Right cardiac atrium (tissue), 5 donors: ENCODE data around the gene TRIM69. TPM values are rescaled to one million over a fixed set of nuclear protein-coding genes. Genes with fewer than 3 reads are reported as not detected.

Source experiments
- ATAC-seq, 2 donors: fragments of 200-7000 bp; cut with Tn5 transposase; one replicate each; pipeline versions ENCODE4 v1.8.0 to v1.9.1; 2020; ENCODE audit warnings: moderate library complexity in 2 of 2, mild to moderate bottlenecking in 1 of 2
- DNase-seq, 3 donors: peaks; one replicate each; pipeline ENCODE4 v3.0.0-alpha.2; 2020
- H3K27ac ChIP-seq: one replicate; pipeline ENCODE4 v1.5.1; 2013; ENCODE audit warnings: mild to moderate bottlenecking, low read length, control low read depth, moderate library complexity
- H3K27me3 ChIP-seq: one replicate; pipeline ENCODE4 v1.6.1; 2013; ENCODE audit not compliant: control insufficient read depth, insufficient read depth
- H3K4me1 ChIP-seq: one replicate; pipeline ENCODE4 v1.6.1; 2013; ENCODE audit warnings: low read length; ENCODE audit not compliant: control insufficient read depth, insufficient read depth
- H3K4me3 ChIP-seq: one replicate; pipeline ENCODE4 v1.5.1; 2013; ENCODE audit warnings: low read length, control low read depth
- H3K9me3 ChIP-seq: one replicate; pipeline ENCODE4 v1.6.1; 2013; ENCODE audit warnings: low read length; ENCODE audit not compliant: control insufficient read depth
- WGBS: extraction: QIAGEN DNeasy Blood & Tissue Kit; methylation state at CpG from one replicate; pipeline ENCODE4 v1.1.7; 2013; 5-methylcytosine and 5-hydroxymethylcytosine counted together
- intact Hi-C, 4 donors: fragments of 100-400 bp; cut with DNase I; formaldehyde crosslinking; loops; one replicate each; pipeline versions ENCODE4 v1.11.0 to v1.14.0; 2022 to 2023
- polyA plus RNA-seq: library from polyadenylated mRNA; stranded (reverse); fragments of 200-250 nt; gene quantifications from one replicate; pipeline ENCODE4 v1.2.3, GENCODE V29; 2013
- total RNA-seq, 4 donors: library from RNA; stranded (reverse); fragmentation: NEBNext Ultra II Directional; extraction: Animal tissue kit (Norgen Biotek cat#: 25700); gene quantifications; one replicate each; pipeline ENCODE4 v1.2.1, GENCODE V29; 2021
- donor health status: healthy with polysubstance abuse.
- donor health status: DM: no; HTN: yes; CAD: no.
- donor health status: DM: no; HTN: no; CAD: no.
- donor health status: DM: no; HTN: yes; CAD: no; lungs with severe emphysema.
- donor health status: DM: yes; HTN: yes; CAD: no.

The TRIM69 gene
- total and polyA plus RNA-seq, 5 donors = 46.1 to 81.4 (median 65.0) TPM

- no peak overlapping the region for H3K4me3 ChIP-seq
- no peak for ATAC-seq
- H3K27ac ChIP-seq = no peak overlapping the region
- no peak for DNase-seq
- no peaks in the 10 kb centered on the region for H3K4me1 ChIP-seq
- WGBS = 68% methylated on average over 8 of the region's 8 CpGs
- no peaks in the 10 kb centered on the region for H3K9me3 ChIP-seq
- intact Hi-C loops = no loop called here
- no peaks in the 10 kb centered on the region for H3K27me3 ChIP-seq
These were observed 52.4 kb downstream of the TRIM69 start for GRCh38 chr15:44788748-44789147.

- H3K27me3 ChIP-seq = no peaks in the 10 kb centered on the region
- intact Hi-C loops = no loop called here
- H3K27ac ChIP-seq = no peak overlapping the region
- H3K4me3 ChIP-seq = no peak overlapping the region
- DNase-seq = no peak
- ATAC-seq = peak in 1 of 2 donors; percentile 60
- H3K9me3 ChIP-seq = no peaks in the 10 kb centered on the region
- H3K4me1 ChIP-seq = no peaks in the 10 kb centered on the region
- 52% methylated on average over 2 of the region's 2 CpGs for WGBS
These were observed 53.9 kb downstream of the TRIM69 start for GRCh38 chr15:44790215-44790614.

- intact Hi-C loops = no loop called here
- no peak for ATAC-seq
- 95% methylated on average over 3 of the region's 3 CpGs for WGBS
These were observed 54.3 kb downstream of the TRIM69 start for GRCh38 chr15:44790656-44791055.

GRCh38 chr15:44792715-44793114 lies 56.4 kb downstream of the TRIM69 start:
- Histone ChIP-seq H3K27me3 (no peaks in the 10 kb centered on the region), H3K4me3 (no peak overlapping the region), H3K9me3 (no peaks in the 10 kb centered on the region), H3K4me1 (no peaks in the 10 kb centered on the region), H3K27ac (no peak overlapping the region)
- WGBS = 34% methylated on average over 1 of the region's 1 CpG
- DNase-seq (no peak), ATAC-seq (no peak)
- intact Hi-C loops = no loop called here

More at GRCh38 chr15:44790656-44791055, 54.3 kb downstream of the TRIM69 start:
- Histone ChIP-seq H3K4me3 (no peak overlapping the region), H3K27me3 (no peaks in the 10 kb centered on the region), H3K27ac (no peak overlapping the region), H3K9me3 (no peaks in the 10 kb centered on the region), H3K4me1 (no peaks in the 10 kb centered on the region)
- DNase-seq = no peak

GRCh38 chr15:44794072-44794471 lies 57.7 kb downstream of the TRIM69 start:
- no peaks in the 10 kb centered on the region for H3K9me3 ChIP-seq
- no peak for ATAC-seq
- H3K27ac ChIP-seq = no peak overlapping the region
- no peak for DNase-seq
- H3K27me3 ChIP-seq = no peaks in the 10 kb centered on the region
- no peak overlapping the region for H3K4me3 ChIP-seq
- 43% methylated on average over 1 of the region's 1 CpG for WGBS
- H3K4me1 ChIP-seq = no peaks in the 10 kb centered on the region
- intact Hi-C loops = no loop called here

- Histone ChIP-seq H3K9me3 (no peaks in the 10 kb centered on the region), H3K4me3 (no peak overlapping the region), H3K27ac (no peak overlapping the region), H3K27me3 (no peaks in the 10 kb centered on the region), H3K4me1 (no peaks in the 10 kb centered on the region)
- DNase-seq (no peak), ATAC-seq (no peak)
- WGBS = 76% methylated on average over 1 of the region's 1 CpG
- intact Hi-C loops = no loop called here
These were observed 60.2 kb downstream of the TRIM69 start for GRCh38 chr15:44796508-44796907.

- intact Hi-C loops = no loop called here
- H3K9me3 ChIP-seq = no peaks in the 10 kb centered on the region
- 21% methylated on average over 3 of the region's 3 CpGs for WGBS
- H3K4me3 ChIP-seq = no peak overlapping the region
- ATAC-seq (peak in 1 of 2 donors; percentile 47), DNase-seq (no peak)
- no peak overlapping the region for H3K27ac ChIP-seq
- no peaks in the 10 kb centered on the region for H3K27me3 ChIP-seq
- H3K4me1 ChIP-seq = no peaks in the 10 kb centered on the region
These were observed 62.5 kb downstream of the TRIM69 start for GRCh38 chr15:44798826-44799225.

GRCh38 chr15:44801364-44801763 lies 65.0 kb downstream of the TRIM69 start:
- Histone ChIP-seq H3K27me3 (no peaks in the 10 kb centered on the region), H3K4me3 (no peak overlapping the region), H3K27ac (no peak overlapping the region), H3K4me1 (no peaks in the 10 kb centered on the region), H3K9me3 (no peaks in the 10 kb centered on the region)
- intact Hi-C loops = no loop called here
- no peak for ATAC-seq
- no peak for DNase-seq
- 75% methylated on average over 5 of the region's 5 CpGs for WGBS

- no peak overlapping the region for H3K27ac ChIP-seq
- no peaks in the 10 kb centered on the region for H3K9me3 ChIP-seq
- ATAC-seq (no peak), DNase-seq (no peak)
- intact Hi-C loops = no loop called here
- H3K27me3 ChIP-seq = no peaks in the 10 kb centered on the region
- H3K4me3 ChIP-seq = no peak overlapping the region
- H3K4me1 ChIP-seq = no peaks in the 10 kb centered on the region
These were observed 65.5 kb downstream of the TRIM69 start for GRCh38 chr15:44801797-44802196.

GRCh38 chr15:44802336-44802735 lies 66.0 kb downstream of the TRIM69 start:
- H3K27me3 ChIP-seq = no peaks in the 10 kb centered on the region
- 82% methylated on average over 1 of the region's 1 CpG for WGBS
- ATAC-seq = no peak
- H3K4me1 ChIP-seq = no peaks in the 10 kb centered on the region
- DNase-seq = no peak
- H3K9me3 ChIP-seq = no peaks in the 10 kb centered on the region
- H3K27ac ChIP-seq = no peak overlapping the region
- intact Hi-C loops = no loop called here
- no peak overlapping the region for H3K4me3 ChIP-seq

- no peak for DNase-seq
- no peaks in the 10 kb centered on the region for H3K4me1 ChIP-seq
- no peaks in the 10 kb centered on the region for H3K9me3 ChIP-seq
- ATAC-seq = peak; percentile 33 to 83
- 66% methylated on average over 4 of the region's 4 CpGs for WGBS
- no peaks in the 10 kb centered on the region for H3K27me3 ChIP-seq
- intact Hi-C loops = no loop called here
- no peak overlapping the region for H3K27ac ChIP-seq
- no peak overlapping the region for H3K4me3 ChIP-seq
These were observed 68.1 kb downstream of the TRIM69 start for GRCh38 chr15:44804298-44805046.

GRCh38 chr15:44808557-44808956 lies 72.2 kb downstream of the TRIM69 start:
- ATAC-seq = no peak
- no peaks in the 10 kb centered on the region for H3K9me3 ChIP-seq
- WGBS = 75% methylated on average over 4 of the region's 4 CpGs
- H3K27ac ChIP-seq = no peak overlapping the region
- no peak for DNase-seq
- H3K4me3 ChIP-seq = no peak overlapping the region
- peaks cover 1% of the 10 kb centered on the region for H3K4me1 ChIP-seq
- intact Hi-C loops = no loop called here
- H3K27me3 ChIP-seq = no peaks in the 10 kb centered on the region
